ENCODE data around the gene TLCD2. TPM values are rescaled to one million over a fixed set of nuclear protein-coding genes. Genes with fewer than 3 reads are reported as not detected.

TLCD2 gene
- total and polyA plus RNA-seq, 2 of the 13 experiments (the other 11 are each of a cell fraction or from before 2014, with no cell fraction given), result 0.90 to 1.1 TPM

DNA sequence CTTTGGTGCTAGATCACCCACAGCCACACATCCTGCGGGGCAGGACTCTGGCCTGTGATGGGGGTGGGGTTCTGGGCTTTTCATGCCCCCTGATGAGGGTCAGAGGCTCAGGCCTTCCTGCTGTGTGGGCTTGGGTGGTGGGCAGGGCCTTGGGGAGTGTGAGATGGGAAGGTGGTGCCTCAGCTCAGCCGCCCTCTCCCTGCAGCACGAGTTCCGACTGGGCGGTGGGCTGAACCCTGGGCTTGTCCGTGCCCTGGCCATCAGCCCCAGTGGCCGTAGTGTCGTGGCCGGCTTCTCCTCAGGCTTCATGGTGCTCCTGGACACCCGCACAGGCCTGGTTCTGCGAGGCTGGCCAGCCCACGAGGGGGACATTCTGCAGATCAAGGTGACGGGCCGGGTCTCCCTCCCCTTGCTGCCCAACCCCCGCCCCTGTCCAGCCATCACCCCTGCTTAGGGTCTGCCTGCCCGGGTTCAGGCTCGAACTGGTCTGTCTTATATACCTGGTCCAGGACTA is 25.7 kb upstream of the TLCD2 start (continued):
- TF ChIP-seq HMG20B (CRISPR knock-in tag; conservative IDR thresholded peaks at IDR 0.05), result no peak
- no peak for TF ChIP-seq NFIC (IDR thresholded peaks at IDR 0.05; ENCODE audit: low read length)
- TF ChIP-seq BRD4 (CRISPR knock-in tag; IDR thresholded peaks at IDR 0.05), result peak; percentile 57
- TF ChIP-seq ZSCAN25 (CRISPR knock-in tag; IDR thresholded peaks at IDR 0.05), result peak; percentile 70; the same call in 1 of the 2 replicates
- TF ChIP-seq ZNF781 (CRISPR knock-in tag; IDR thresholded peaks at IDR 0.05; ENCODE audit: borderline replicate concordance, not compliant biosample characterization), result no peak
- no peak for TF ChIP-seq RELA (CRISPR knock-in tag; IDR thresholded peaks at IDR 0.05)
- no peak for TF ChIP-seq PPARG (CRISPR knock-in tag; conservative IDR thresholded peaks at IDR 0.05)
- no peak; the same call in 1 of the 2 replicates for TF ChIP-seq ZNF782 (CRISPR knock-in tag; IDR thresholded peaks at IDR 0.05; ENCODE audit: borderline replicate concordance)
- no peak for TF ChIP-seq PCBP2 (optimal IDR thresholded peaks at IDR 0.05; ENCODE audit: low read depth, low read length, poor library complexity, severe bottlenecking)
- TF ChIP-seq EEA1 (CRISPR knock-in tag; IDR thresholded peaks at IDR 0.05; ENCODE audit: borderline replicate concordance), result no peak
- TF ChIP-seq ZNF878 (CRISPR knock-in tag; IDR thresholded peaks at IDR 0.05), result no peak
- TF ChIP-seq RARG (CRISPR knock-in tag; IDR thresholded peaks at IDR 0.05; ENCODE audit: low read depth), result 0 out of 2 replicates have a peak, but pooled peaks have one; percentile 1
- no peak for TF ChIP-seq ZNF235 (CRISPR knock-in tag; IDR thresholded peaks at IDR 0.05; ENCODE audit: borderline replicate concordance)
- TF ChIP-seq ZNF850 (CRISPR knock-in tag; conservative IDR thresholded peaks at IDR 0.05), result no peak
- TF ChIP-seq, protein P1, sequence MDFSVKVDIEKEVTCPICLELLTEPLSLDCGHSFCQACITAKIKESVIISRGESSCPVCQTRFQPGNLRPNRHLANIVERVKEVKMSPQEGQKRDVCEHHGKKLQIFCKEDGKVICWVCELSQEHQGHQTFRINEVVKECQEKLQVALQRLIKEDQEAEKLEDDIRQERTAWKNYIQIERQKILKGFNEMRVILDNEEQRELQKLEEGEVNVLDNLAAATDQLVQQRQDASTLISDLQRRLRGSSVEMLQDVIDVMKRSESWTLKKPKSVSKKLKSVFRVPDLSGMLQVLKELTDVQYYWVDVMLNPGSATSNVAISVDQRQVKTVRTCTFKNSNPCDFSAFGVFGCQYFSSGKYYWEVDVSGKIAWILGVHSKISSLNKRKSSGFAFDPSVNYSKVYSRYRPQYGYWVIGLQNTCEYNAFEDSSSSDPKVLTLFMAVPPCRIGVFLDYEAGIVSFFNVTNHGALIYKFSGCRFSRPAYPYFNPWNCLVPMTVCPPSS (IDR thresholded peaks at IDR 0.05), result no peak
- TF ChIP-seq CSRNP1 (CRISPR knock-in tag; IDR thresholded peaks at IDR 0.05), result no peak; the same call in 1 of the 2 replicates
- TF ChIP-seq ZNF7 (CRISPR knock-in tag; IDR thresholded peaks at IDR 0.05), result no peak
- no peak; the same call in 1 of the 2 replicates for TF ChIP-seq SP5 (CRISPR knock-in tag; IDR thresholded peaks at IDR 0.05; ENCODE audit: borderline replicate concordance, low read depth)
- TF ChIP-seq IRX3 (CRISPR knock-in tag; IDR thresholded peaks at IDR 0.05; ENCODE audit: borderline replicate concordance, low read depth), result no peak
- no peak for TF ChIP-seq ZNF704 (CRISPR knock-in tag; IDR thresholded peaks at IDR 0.05; ENCODE audit: borderline replicate concordance)
- no peak for TF ChIP-seq MED8 (CRISPR knock-in tag; IDR thresholded peaks at IDR 0.05; ENCODE audit: insufficient replicate concordance)
- no peak for TF ChIP-seq CC2D1A (CRISPR knock-in tag; IDR thresholded peaks at IDR 0.05)
- TF ChIP-seq HCFC1 (IDR thresholded peaks at IDR 0.05; ENCODE audit: low read depth, low read length), result no peak
- TF ChIP-seq PREB (CRISPR knock-in tag; IDR thresholded peaks at IDR 0.05), result no peak
- no peak for TF ChIP-seq TBP (CRISPR knock-in tag; IDR thresholded peaks at IDR 0.05)
- 0 out of 2 replicates have a peak, but pooled peaks have one; percentile 26 for TF ChIP-seq ZNF766 (CRISPR knock-in tag; IDR thresholded peaks at IDR 0.05; ENCODE audit: borderline replicate concordance)
- TF ChIP-seq AGO2 (optimal IDR thresholded peaks at IDR 0.05; ENCODE audit: low read depth, low read length), result peak; percentile 93

All from HepG2 (cell line).